T-helper 2 cell (primary cell): ENCODE results near the gene ABCA9.
"Not testable (repeated sequence)": the region's sequence is repeated elsewhere in the genome, so short reads cannot be mapped to it uniquely, and the experiment has no call there.

ENCODE experiments used
- DNase-seq, 5 experiments: peaks; one replicate each; pipeline versions ENCODE4 v3.0.0 to v3.0.0-alpha.2; 2012 to 2022

Gene ABCA9

DNA sequence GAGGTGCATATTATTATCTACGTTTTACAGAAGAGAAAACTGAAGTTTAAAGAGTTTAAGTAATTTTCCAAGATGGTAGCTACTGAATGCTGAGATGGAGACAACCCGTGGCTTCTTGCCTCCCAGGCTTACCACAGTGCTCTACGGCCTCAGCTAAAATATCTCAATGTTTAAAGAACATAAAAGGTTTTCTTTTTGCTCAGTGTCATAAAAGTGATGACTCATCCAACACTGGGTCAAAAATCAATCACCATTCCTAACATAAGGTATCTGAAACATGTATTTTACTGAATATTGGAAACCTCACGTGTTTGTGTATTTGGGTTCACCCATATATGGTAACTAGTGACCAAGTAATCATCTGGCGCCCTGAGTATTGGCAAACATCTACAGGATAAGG is 18.4 kb downstream of the ABCA9 start:
- DNase-seq: no peak

GRCh38 chr17:69031839-69032238 is 28.9 kb downstream of the ABCA9 start:
- DNase-seq: no peak

DNA sequence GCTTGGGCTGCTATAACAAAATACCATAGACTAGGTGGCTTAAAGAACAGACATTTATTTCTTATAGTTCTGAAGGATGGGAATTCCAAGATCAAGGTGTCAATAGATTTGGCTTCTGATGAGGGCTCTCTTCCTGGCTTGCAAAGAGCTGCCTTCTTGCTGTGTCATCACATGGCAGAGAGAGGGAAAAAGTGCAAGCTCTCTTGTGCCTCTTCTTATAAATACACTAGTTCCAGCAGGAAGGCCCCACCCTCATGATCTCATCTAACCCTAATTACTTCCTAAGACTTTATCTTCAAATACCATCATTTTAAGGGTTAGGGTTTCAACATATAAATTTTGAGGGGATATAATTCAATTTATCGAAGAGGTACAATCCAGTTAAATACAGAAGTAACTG is 30.6 kb downstream of the ABCA9 start:
- DNase-seq: no peak

DNA sequence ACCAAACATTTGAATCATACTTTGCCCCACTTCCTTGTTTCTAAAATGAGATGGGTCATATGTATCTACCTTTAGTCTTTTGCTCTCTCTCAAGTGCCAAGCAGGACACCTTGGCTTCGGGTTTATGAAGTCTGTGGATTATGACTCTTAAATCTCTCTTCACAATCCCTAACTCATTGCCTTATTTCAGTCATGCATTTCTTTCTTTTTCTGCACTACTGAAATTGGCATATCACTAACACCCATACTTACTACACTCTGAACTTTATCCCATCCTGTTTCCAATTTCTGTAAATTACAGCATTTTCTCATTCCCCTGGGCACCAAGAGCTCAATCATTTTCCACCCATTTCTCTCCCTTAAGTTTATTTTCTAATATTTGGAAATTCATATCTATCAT is 42.0 kb downstream of the ABCA9 start:
- DNase-seq: no peak

DNA sequence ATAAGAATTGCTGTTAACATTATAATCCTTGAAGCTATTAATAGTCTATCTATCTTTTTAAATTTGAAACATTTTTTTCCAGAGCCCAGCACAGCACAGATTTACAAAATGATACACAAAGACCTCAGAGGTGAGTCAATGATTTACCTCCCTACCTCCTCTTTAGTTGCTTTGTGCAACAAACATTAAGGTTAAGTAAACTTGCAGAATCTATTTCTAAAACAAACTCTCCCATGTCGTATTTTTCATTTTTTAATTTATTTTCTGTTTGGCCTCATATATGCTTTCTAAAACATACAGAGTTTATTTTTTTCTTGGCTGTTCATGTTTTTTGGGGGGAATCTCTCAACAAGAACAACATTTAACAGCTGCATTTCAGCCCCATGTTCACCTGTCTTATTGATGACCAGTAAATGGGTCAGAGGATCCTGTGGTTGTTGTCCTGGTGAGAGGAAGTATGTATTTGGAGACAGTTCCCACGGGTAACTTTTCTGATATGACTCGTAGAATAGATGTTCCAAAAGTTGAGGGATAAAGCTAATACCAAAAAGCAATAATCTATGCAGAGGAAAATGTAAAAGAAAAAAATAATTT is 42.6 kb downstream of the ABCA9 start:
- DNase-seq: no peak

DNA sequence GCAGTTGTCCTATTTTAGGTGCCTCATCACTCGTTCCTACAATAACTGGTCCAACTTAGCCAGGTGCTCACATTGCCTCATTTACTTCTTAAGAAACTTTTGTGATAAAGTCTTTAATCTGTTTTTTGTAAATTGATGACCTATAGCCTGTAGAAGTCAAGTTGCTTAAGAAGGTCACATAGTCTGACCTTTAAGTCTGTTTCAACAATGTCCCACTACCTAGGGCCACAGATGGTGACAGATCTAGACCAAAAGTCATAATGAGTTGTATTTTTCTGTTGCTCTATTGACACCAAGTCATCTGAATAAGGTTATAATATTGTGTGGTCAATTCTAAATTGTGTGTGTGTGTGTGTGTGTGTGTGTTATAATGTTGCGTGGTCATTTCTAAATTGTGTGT is 45.1 kb downstream of the ABCA9 start:
- DNase-seq: no peak

DNA sequence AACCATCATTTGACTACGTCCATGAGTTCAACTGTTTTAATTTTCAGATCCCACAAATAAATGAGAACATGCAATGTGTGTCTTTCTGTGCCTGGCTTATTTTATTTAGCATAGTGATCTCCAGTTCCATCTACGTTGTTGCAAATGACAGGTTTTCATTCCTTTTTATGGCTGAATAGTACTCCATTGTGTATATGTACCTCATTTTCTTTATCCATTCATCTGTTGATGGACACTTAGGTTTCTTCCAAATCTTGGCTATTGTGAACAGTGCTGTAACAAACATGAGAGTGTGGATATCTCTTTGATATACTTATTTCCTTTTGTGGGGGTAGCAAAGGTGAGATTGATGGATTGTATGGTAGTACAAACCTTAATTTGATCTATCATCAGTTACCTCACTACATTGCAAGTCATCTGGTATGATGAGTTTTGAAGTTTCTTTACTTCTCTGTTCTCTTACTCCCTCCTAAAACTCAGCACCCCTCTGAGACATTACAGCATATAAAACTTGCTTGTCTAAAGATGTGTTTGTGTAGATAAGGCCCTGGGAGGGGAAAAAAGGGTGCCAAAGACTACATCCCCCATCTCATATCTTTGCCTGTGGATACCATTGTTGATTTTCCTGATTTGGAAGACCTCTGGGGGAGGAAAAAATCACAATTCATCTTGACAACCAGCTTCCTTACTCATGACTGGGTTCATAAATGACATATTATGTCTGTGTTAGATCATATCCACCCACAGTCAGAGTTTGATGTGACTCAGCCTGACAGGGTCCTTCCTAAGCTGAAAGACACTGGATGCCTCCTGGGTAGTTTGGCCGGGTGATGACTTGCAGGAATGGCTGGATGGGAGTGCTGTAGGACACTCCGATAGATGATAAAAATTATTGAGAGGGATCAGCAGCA is 47.6 kb downstream of the ABCA9 start:
- no peak for DNase-seq

GRCh38 chr17:69009930-69010329 is 50.8 kb downstream of the ABCA9 start:
- DNase-seq: no peak

DNA sequence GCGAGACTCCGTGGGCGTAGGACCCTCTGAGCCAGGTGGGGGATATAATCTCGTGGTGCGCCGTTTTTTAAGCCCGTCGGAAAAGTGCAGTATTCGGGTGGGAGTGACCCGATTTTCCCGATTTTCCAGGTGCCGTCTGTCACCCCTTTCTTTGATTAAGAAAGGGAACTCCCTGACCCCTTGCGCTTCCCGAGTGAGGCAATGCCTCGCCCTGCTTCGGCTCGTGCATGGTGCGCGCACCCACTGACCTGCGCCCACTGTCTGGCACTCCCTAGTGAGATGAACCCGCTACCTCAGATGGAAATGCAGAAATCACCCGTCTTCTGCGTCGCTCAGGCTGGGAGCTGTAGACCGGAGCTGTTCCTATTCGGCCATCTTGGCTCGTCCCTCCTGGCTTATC is 56.0 kb downstream of the ABCA9 start:
- not testable (repeated sequence) for DNase-seq

DNA sequence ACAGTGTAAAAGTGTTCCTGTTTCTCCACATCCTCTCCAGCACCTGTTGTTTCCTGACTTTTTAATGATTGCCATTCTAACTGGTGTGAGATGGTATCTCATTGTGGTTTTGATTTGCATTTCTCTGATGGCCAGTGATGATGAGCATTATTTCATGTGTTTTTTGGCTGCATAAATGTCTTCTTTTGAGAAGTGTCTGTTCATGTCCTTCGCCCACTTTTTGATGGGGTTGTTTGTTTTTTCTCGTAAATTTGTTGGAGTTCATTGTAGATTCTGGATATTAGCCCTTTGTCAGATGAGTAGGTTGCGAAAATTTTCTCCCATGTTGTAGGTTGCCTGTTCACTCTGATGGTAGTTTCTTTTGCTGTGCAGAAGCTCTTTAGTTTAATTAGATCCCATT is 61.0 kb downstream of the ABCA9 start:
- not testable (repeated sequence) for DNase-seq

GRCh38 chr17:68993112-68993511 is 67.6 kb downstream of the ABCA9 start:
- DNase-seq: no peak

DNA sequence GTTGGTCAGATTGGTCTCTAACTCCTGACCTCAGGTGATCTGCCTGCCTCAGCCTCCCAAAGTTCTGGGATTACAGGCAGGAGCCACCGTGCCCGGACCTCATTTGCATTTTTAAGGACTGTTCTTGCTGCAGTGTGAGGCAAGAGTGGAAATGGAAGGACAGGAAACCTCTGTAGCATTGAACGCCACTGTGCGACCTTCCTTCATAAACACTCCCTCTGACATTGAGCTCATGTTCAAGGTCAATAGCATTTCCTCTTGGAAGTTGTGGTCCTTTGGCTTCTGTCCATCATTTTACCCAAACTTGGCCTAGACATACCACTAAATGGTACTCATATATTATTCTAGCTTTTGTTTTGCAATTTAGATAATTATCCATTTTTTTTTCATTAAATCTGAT is 72.8 kb downstream of the ABCA9 start:
- no peak for DNase-seq

GRCh38 chr17:68981288-68981687 is 79.4 kb downstream of the ABCA9 start:
- no peak for DNase-seq

DNA sequence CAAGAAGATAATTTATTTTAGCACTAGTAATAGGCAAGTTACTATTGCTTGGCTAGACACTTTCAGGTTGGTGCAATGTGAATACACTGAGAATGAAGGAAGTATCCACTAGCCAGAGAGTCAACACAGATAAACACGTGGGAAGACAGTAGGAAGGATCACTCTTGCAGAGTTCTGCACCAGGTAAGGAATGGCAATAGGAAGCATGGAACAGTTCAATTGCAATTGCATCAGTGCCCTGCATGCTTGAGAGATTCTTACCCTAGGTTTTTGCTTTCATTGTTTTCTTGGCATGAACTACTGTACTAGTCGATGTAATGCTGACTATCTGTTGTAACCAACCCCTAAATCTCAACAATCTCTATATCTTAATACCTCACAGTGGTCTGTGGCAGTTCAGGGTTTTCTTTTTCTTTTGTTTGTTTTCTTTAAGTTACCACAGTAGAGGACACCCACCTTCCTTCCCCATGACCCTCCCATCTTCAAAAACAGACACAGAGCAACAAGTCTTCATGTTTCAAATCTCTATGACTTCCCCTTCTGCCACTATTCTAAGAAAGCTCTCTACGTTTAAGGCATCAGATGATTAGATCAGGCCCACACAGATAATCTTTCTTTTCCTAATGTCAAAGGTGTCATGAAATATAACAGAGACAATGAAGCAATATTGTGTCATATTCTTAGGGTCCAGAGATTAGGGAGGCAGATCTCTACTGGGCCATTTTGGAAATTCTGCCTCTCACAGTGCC is 87.5 kb downstream of the ABCA9 start:
- no peak for DNase-seq

DNA sequence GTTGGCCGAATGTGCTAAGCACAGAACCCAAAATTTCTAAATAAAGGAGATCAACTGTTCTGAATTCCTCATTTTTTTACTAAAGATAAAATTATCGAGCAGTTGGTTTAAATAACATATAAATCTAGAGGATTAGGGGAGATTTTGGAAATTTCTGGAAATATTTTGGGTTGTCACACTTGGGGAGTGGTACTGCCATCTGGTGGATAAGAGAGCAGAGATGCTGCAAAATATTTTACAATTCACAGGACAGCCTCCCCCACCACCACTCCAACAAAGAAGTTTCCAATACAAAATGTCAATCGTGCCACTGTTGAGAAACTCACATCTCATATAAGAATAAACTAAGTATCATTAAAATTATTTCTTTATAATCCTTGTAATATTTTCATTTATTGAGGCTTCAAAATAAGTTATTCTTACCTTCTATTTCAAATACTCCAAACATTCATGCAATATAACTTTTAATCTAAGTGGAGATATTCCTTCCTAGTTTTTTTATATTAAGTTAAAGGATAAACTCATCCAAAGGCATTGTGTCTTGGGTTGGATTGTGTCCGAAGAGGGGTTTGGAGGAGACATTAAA is 88.5 kb downstream of the ABCA9 start:
- no peak for DNase-seq

GRCh38 chr17:68969101-68969500 is 91.6 kb downstream of the ABCA9 start:
- DNase-seq: no peak

GRCh38 chr17:68963958-68964357 is 96.8 kb downstream of the ABCA9 start:
- no peak for DNase-seq

GRCh38 chr17:68961214-68961882 is 99.4 kb downstream of the ABCA9 start:
- no peak for DNase-seq

- peak in 1 of 5 experiments; percentile 3 for DNase-seq
These were observed 101.6 kb downstream of the ABCA9 start for GRCh38 chr17:68959117-68959516.

- DNase-seq: peak in 1 of 5 experiments; percentile 10
These were observed 102.8 kb downstream of the ABCA9 start for GRCh38 chr17:68957944-68958343.

DNA sequence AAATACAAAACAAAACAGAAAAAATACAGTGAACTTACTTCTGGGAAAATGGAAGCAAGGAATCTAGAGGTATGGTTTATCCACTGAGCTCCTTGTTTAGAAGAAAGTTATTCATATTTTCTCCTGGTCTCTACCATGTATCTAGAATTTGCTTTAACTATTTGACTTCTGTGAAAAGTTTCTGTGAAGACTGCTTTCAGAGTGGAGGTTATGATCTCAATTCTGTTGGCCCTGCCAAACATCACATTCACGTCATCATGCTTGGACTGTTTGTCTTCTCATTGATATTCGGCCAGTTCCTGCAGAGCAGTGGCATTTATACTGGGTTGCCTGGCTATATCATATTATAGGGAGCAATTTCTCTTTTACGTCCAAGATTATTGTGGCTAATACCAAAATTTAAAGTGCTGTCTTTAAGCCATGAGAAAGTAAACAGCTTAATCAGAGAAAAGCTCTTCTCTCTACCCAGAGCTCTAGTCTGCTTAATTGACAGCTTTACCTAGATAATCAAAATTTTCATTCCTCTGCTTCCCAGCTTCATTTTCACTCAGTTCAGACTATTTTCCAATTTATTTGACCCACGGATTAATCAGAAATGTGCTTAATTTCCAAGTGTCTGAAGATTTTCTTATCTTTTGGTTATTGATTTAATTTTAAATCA is 105.4 kb downstream of the ABCA9 start, which contains the start of gene ABCA8:
Gene ABCA8 (minus strand): TSS at position 212 of the 661 bp plus-strand sequence. CDS start 13,358 bp downstream, outside the sequence.
- no peak for DNase-seq
